HepG2 (cell line): ENCODE data around the gene CD2AP.

Experiments
- BRCA1 ChIP-seq: sonication (generic); formaldehyde crosslinking; IDR thresholded peaks from 2 replicates; pipeline ENCODE4 v1.4.0; 2020; ENCODE audit warnings: missing genetic modification reagents
- CTCF ChIP-seq: sonication (generic); formaldehyde crosslinking; IDR thresholded peaks from 2 replicates; pipeline ENCODE4 v1.5.0; 2020; ENCODE audit warnings: mild to moderate bottlenecking, missing genetic modification reagents, moderate library complexity
- DMTF1 ChIP-seq: sonication (generic); formaldehyde crosslinking; IDR thresholded peaks from 2 replicates; pipeline ENCODE4 v1.4.0; 2020; ENCODE audit warnings: mild to moderate bottlenecking, missing genetic modification reagents
- FOXP4 ChIP-seq: sonication (generic); formaldehyde crosslinking; IDR thresholded peaks from 2 replicates; pipeline ENCODE4 v1.4.0; 2020; ENCODE audit warnings: missing genetic modification reagents
- GTF2F1 ChIP-seq: fragments of 150-350 bp; IDR thresholded peaks from 2 replicates; pipeline ENCODE4 v1.6.1; 2014; ENCODE audit warnings: low read length
- HOXA5 ChIP-seq: sonication (generic); formaldehyde crosslinking; IDR thresholded peaks from 2 replicates; pipeline ENCODE4 v1.4.0; 2020; ENCODE audit warnings: missing genetic modification reagents
- MTA3 ChIP-seq: sonication (generic); formaldehyde crosslinking; IDR thresholded peaks from 2 replicates; pipeline ENCODE4 v1.4.0; 2020; ENCODE audit warnings: missing genetic modification reagents
- MYC ChIP-seq: sonication (generic); formaldehyde crosslinking; IDR thresholded peaks from 2 replicates; pipeline ENCODE4 v1.9.0; 2021; ENCODE audit warnings: missing genetic modification reagents, borderline replicate concordance
- NKX3-1 ChIP-seq: sonication (generic); formaldehyde crosslinking; IDR thresholded peaks from 2 replicates; pipeline ENCODE4 v1.5.0; 2020; ENCODE audit warnings: missing genetic modification reagents
- PREB ChIP-seq: sonication (generic); formaldehyde crosslinking; IDR thresholded peaks from 2 replicates; pipeline ENCODE4 v1.4.0; 2020; ENCODE audit warnings: missing genetic modification reagents
- REST ChIP-seq, 2 experiments: IDR thresholded peaks; 2 replicates each; pipeline ENCODE4 v1.6.1; 2011 to 2012; ENCODE audit warnings: low read length in 2 of 2, borderline replicate concordance in 1 of 2, low read depth in 1 of 2, mild to moderate bottlenecking in 1 of 2, moderate library complexity in 1 of 2
- TCF7L2 ChIP-seq: IDR thresholded peaks from 2 replicates; pipeline ENCODE4 v1.6.1; 2011; ENCODE audit warnings: mild to moderate bottlenecking, low read depth, low read length, moderate library complexity
- ZBTB8A ChIP-seq: sonication (generic); formaldehyde crosslinking; IDR thresholded peaks from 2 replicates; pipeline ENCODE4 v1.4.0; 2020; ENCODE audit warnings: mild to moderate bottlenecking, low read depth, missing genetic modification reagents, borderline replicate concordance
- ZNF205 ChIP-seq: IDR thresholded peaks from 2 replicates; pipeline ENCODE4 v1.6.1; 2018; ENCODE audit warnings: missing biosample characterization, missing genetic modification reagents

- TF ChIP-seq REST (IDR thresholded peaks at IDR 0.05; ENCODE audit: borderline replicate concordance in 1 of 2, low read depth in 1 of 2, low read length in 2 of 2) (no peak), NKX3-1 (CRISPR knock-in tag) (no peak), CTCF (CRISPR knock-in tag) (no peak), PREB (no peak), MYC (no peak), TCF7L2 (no peak), ZNF205 (CRISPR knock-in tag) (no peak), ZBTB8A (no peak), FOXP4 (CRISPR knock-in tag) (no peak), BRCA1 (CRISPR knock-in tag) (no peak), DMTF1 (no peak), MTA3 (CRISPR knock-in tag) (no peak), HOXA5 (CRISPR knock-in tag) (no peak), GTF2F1 (no peak)
Observed at GRCh38 chr6:47455533-47456209, 21.9 kb upstream of the CD2AP start.
